Measurements from ENCODE around the gene TLX3. TPM values are rescaled to one million over a fixed set of nuclear protein-coding genes. Genes with fewer than 3 reads are reported as not detected.

Gene TLX3
- total RNA-seq, 1 donor from 2014 or later: 161 TPM

DNA sequence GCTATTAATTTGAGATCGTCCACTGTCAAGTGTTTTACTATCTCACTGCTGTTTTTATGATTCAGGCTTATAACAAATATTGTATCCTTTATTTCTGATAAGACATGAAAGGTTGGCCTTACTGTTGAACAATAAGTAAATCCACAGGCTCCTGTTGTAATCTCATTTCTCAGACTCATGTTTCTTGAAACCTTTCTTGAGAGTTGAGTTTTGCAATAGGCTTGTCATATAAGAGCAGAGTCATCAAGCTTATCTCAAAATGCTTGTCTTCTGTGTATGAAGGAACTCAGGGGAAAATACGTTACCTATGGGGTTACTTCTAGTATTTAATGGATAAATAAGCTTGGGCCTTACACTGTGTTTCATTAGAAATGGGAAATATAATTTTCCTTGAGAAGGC is 9.2 kb upstream of the TLX3 start:
- Mint-ChIP-seq H3K27ac (ENCODE audit: unreplicated experiment) (no peak overlapping the region), H3K9me3 (ENCODE audit: unreplicated experiment) (peaks cover 3% of the 10 kb centered on the region), H3K4me3 (ENCODE audit: unreplicated experiment) (no peak overlapping the region), H3K27me3 (ENCODE audit: unreplicated experiment) (peaks cover 8% of the 10 kb centered on the region), H3K4me1 (ENCODE audit: low read depth, unreplicated experiment) (peaks cover 24% of the 10 kb centered on the region), H3K36me3 (ENCODE audit: unreplicated experiment) (no peaks in the 10 kb centered on the region)
- no peak for DNase-seq
- TF ChIP-seq, protein P1, sequence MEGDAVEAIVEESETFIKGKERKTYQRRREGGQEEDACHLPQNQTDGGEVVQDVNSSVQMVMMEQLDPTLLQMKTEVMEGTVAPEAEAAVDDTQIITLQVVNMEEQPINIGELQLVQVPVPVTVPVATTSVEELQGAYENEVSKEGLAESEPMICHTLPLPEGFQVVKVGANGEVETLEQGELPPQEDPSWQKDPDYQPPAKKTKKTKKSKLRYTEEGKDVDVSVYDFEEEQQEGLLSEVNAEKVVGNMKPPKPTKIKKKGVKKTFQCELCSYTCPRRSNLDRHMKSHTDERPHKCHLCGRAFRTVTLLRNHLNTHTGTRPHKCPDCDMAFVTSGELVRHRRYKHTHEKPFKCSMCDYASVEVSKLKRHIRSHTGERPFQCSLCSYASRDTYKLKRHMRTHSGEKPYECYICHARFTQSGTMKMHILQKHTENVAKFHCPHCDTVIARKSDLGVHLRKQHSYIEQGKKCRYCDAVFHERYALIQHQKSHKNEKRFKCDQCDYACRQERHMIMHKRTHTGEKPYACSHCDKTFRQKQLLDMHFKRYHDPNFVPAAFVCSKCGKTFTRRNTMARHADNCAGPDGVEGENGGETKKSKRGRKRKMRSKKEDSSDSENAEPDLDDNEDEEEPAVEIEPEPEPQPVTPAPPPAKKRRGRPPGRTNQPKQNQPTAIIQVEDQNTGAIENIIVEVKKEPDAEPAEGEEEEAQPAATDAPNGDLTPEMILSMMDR (IDR thresholded peaks at IDR 0.05; ENCODE audit: partially characterized antibody, unreplicated experiment): no peak

DNA sequence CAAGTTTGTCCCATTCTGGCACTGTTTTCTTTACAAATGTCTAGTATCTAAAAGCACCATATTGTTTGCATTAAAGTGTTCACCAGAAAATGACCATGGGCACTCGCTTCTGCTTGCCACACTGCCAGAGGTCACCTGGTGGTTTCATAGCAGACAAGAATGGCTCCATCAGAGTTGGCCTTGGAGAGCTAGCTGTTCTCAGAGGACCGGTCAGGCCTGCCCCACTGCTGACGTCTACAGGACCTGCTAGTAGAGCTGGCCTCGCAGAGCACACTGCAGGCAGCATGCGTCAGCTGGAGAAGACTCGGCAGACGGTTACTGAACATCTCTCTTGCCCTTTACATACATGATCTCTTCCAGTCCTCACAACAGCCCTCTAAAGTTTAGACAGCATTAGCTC is 8.7 kb upstream of the TLX3 start:
- Mint-ChIP-seq H3K36me3 (ENCODE audit: unreplicated experiment) (no peaks in the 10 kb centered on the region), H3K4me3 (ENCODE audit: unreplicated experiment) (no peak overlapping the region), H3K27ac (ENCODE audit: unreplicated experiment) (no peak overlapping the region), H3K9me3 (ENCODE audit: unreplicated experiment) (peaks cover 3% of the 10 kb centered on the region), H3K27me3 (ENCODE audit: unreplicated experiment) (peaks cover 8% of the 10 kb centered on the region), H3K4me1 (ENCODE audit: low read depth, unreplicated experiment) (peaks cover 26% of the 10 kb centered on the region)
- DNase-seq: no peak
- TF ChIP-seq, protein P1 (IDR thresholded peaks at IDR 0.05; ENCODE audit: partially characterized antibody, unreplicated experiment): no peak

DNA sequence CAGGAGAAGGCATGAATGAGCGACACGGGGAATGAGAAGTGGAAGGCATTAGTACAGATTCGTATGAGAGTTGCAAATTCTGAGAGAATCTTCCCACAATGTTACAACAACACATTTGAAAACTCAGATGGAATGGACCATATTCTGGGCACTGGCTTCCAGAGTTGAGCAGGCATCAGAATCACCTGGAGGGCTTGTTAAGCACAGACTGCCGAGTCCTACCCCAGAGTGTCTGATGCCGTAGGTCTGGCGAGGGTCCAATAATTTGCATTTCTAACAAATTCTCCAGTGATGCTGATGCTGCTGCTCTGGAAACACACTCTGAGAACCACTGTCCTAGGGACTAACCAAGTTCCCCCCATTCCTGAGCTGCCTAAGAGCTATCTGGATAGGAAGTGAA is 2.9 kb upstream of the TLX3 start:
- Mint-ChIP-seq H3K36me3 (ENCODE audit: unreplicated experiment) (peaks cover 6% of the 10 kb centered on the region), H3K4me1 (ENCODE audit: low read depth, unreplicated experiment) (peaks cover 27% of the 10 kb centered on the region), H3K4me3 (ENCODE audit: unreplicated experiment) (peak overlapping the region; percentile 95), H3K27me3 (ENCODE audit: unreplicated experiment) (peaks cover 30% of the 10 kb centered on the region), H3K9me3 (ENCODE audit: unreplicated experiment) (peaks cover 21% of the 10 kb centered on the region), H3K27ac (ENCODE audit: unreplicated experiment) (peak overlapping the region; percentile 48)
- DNase-seq: no peak
- TF ChIP-seq, protein P1 (IDR thresholded peaks at IDR 0.05; ENCODE audit: partially characterized antibody, unreplicated experiment): no peak

GRCh38 chr5:171306781-171307591 is 2.1 kb upstream of the TLX3 start:
- TF ChIP-seq, protein P1 (IDR thresholded peaks at IDR 0.05; ENCODE audit: partially characterized antibody, unreplicated experiment): no peak
- H3K27ac Mint-ChIP-seq (ENCODE audit: unreplicated experiment): peak overlapping the region; percentile 81
- peaks cover 27% of the 10 kb centered on the region for H3K4me1 Mint-ChIP-seq (ENCODE audit: low read depth, unreplicated experiment)
- no peak for DNase-seq
- peaks cover 6% of the 10 kb centered on the region for H3K36me3 Mint-ChIP-seq (ENCODE audit: unreplicated experiment)
- peaks cover 23% of the 10 kb centered on the region for H3K9me3 Mint-ChIP-seq (ENCODE audit: unreplicated experiment)
- H3K4me3 Mint-ChIP-seq (ENCODE audit: unreplicated experiment): peak overlapping the region; percentile 95
- peaks cover 30% of the 10 kb centered on the region for H3K27me3 Mint-ChIP-seq (ENCODE audit: unreplicated experiment)

- peaks cover 11% of the 10 kb centered on the region for H3K36me3 Mint-ChIP-seq (ENCODE audit: unreplicated experiment)
- DNase-seq: no peak
- peak overlapping the region; percentile 95 for H3K4me3 Mint-ChIP-seq (ENCODE audit: unreplicated experiment)
- peaks cover 27% of the 10 kb centered on the region for H3K4me1 Mint-ChIP-seq (ENCODE audit: low read depth, unreplicated experiment)
- TF ChIP-seq, protein P1 (IDR thresholded peaks at IDR 0.05; ENCODE audit: partially characterized antibody, unreplicated experiment): no peak
- H3K27ac Mint-ChIP-seq (ENCODE audit: unreplicated experiment): peak overlapping the region; percentile 81
- peaks cover 36% of the 10 kb centered on the region for H3K27me3 Mint-ChIP-seq (ENCODE audit: unreplicated experiment)
- peaks cover 28% of the 10 kb centered on the region for H3K9me3 Mint-ChIP-seq (ENCODE audit: unreplicated experiment)
These were observed 1.1 kb upstream of the TLX3 start for GRCh38 chr5:171307789-171308452.

All from glutamatergic neuron (in vitro differentiated cells).